Right cardiac atrium (tissue), 5 donors: ENCODE measurements around the gene POU1F1. TPM values are rescaled to one million over a fixed set of nuclear protein-coding genes. Genes with fewer than 3 reads are reported as not detected.
A peak's percentile ranks its signal among the peaks of the same experiment; 100 is the strongest.

Experiments
- ATAC-seq, 2 donors: fragments of 200-7000 bp; cut with Tn5 transposase; one replicate each; pipeline versions ENCODE4 v1.8.0 to v1.9.1; 2020; ENCODE audit warnings: moderate library complexity in 2 of 2, mild to moderate bottlenecking in 1 of 2
- DNase-seq, 3 donors: peaks; one replicate each; pipeline ENCODE4 v3.0.0-alpha.2; 2020
- H3K27ac ChIP-seq: one replicate; pipeline ENCODE4 v1.5.1; 2013; ENCODE audit warnings: mild to moderate bottlenecking, low read length, control low read depth, moderate library complexity
- H3K27me3 ChIP-seq: one replicate; pipeline ENCODE4 v1.6.1; 2013; ENCODE audit not compliant: control insufficient read depth, insufficient read depth
- H3K4me1 ChIP-seq: one replicate; pipeline ENCODE4 v1.6.1; 2013; ENCODE audit warnings: low read length; ENCODE audit not compliant: control insufficient read depth, insufficient read depth
- H3K4me3 ChIP-seq: one replicate; pipeline ENCODE4 v1.5.1; 2013; ENCODE audit warnings: low read length, control low read depth
- H3K9me3 ChIP-seq: one replicate; pipeline ENCODE4 v1.6.1; 2013; ENCODE audit warnings: low read length; ENCODE audit not compliant: control insufficient read depth
- WGBS: extraction: QIAGEN DNeasy Blood & Tissue Kit; methylation state at CpG from one replicate; pipeline ENCODE4 v1.1.7; 2013; 5-methylcytosine and 5-hydroxymethylcytosine counted together
- intact Hi-C, 4 donors: fragments of 100-400 bp; cut with DNase I; formaldehyde crosslinking; loops; one replicate each; pipeline versions ENCODE4 v1.11.0 to v1.14.0; 2022 to 2023
- polyA plus RNA-seq: library from polyadenylated mRNA; stranded (reverse); fragments of 200-250 nt; gene quantifications from one replicate; pipeline ENCODE4 v1.2.3, GENCODE V29; 2013
- total RNA-seq, 4 donors: library from RNA; stranded (reverse); fragmentation: NEBNext Ultra II Directional; extraction: Animal tissue kit (Norgen Biotek cat#: 25700); gene quantifications; one replicate each; pipeline ENCODE4 v1.2.1, GENCODE V29; 2021
- donor health status: healthy with polysubstance abuse.
- donor health status: DM: no; HTN: yes; CAD: no.
- donor health status: DM: no; HTN: no; CAD: no.
- donor health status: DM: no; HTN: yes; CAD: no; lungs with severe emphysema.
- donor health status: DM: yes; HTN: yes; CAD: no.

POU1F1 gene
- total and polyA plus RNA-seq, 5 donors = not detected

DNA sequence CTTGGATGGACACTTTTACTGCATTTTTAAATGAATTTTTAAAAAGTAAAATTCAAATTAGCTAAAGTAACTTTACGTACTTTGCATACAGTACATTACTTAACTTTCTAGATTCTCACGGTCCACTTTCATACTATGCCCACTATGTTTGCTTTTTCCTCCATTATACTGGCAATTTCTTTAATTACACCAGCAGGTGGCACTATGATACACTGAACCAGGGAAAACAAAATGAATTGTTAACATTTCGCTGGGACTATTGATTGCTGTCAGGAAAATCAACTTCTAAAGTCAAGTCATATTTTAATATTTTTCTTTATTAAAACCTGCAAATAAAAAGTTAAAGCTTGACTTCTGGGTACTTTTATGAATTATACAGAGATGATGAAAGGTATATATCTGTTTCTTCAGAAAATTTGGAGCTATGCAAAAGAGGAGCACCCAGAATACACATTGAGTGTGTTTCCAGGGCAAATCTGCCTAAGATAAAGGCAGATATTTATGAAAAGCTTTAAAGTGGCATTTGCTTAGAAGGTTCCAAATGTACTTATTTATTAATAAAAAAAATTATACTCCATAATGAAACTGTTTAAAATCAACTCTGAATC is 21.8 kb upstream of the POU1F1 start:
- intact Hi-C loops = no loop called here
- ATAC-seq = no peak

DNA sequence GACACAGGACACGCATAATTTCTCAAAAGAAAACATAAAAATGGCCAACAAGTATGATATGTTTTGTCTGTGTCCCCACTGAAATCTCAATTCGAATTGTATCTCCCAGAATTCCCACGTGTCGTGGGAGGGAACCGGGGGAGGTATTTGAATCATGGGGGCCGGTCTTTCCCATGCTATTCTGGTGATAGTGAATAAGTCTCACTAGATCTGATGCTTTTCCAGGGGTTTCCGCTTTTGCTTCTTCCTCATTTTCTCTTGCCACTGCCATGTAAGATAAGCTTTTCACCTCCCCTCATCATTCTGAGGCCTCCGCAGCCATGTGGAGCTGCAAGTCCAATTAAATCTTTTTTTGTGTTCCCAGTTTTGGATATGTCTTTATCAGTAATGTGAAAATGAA is 12.1 kb upstream of the POU1F1 start:
- intact Hi-C loops = no loop called here
- H3K4me3 ChIP-seq = no peak overlapping the region
- no peaks in the 10 kb centered on the region for H3K9me3 ChIP-seq
- no peak overlapping the region for H3K27ac ChIP-seq
- no peaks in the 10 kb centered on the region for H3K27me3 ChIP-seq
- no peak for ATAC-seq
- no peak for DNase-seq
- 82% methylated on average over 8 of the region's 8 CpGs for WGBS
- no peaks in the 10 kb centered on the region for H3K4me1 ChIP-seq

More for the DNA sequence above, 21.8 kb upstream of the POU1F1 start:
- Histone ChIP-seq H3K9me3 (no peaks in the 10 kb centered on the region), H3K27me3 (no peaks in the 10 kb centered on the region), H3K27ac (no peak overlapping the region), H3K4me1 (no peaks in the 10 kb centered on the region), H3K4me3 (no peak overlapping the region)
- WGBS = 8% methylated on average over 3 of the region's 3 CpGs
- no peak for DNase-seq

DNA sequence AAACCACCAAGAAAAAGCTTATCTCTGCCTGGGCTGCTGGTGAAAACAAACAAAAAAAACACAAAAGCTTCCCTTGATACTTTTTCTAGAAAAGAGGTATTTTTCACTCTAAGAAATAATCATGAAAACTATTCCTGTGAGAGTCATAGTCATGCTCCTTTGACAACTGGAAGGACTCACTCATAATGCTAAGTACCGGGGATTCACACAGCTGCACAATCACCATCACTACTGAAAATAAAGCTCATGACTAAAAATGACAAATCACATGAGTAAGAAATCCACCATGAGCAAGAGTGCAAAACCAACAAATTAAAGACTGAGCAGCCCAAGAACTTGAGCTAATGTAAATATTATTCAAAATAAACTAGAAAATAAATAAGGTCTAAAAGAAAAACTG is 10.6 kb upstream of the POU1F1 start:
- H3K9me3 ChIP-seq = no peaks in the 10 kb centered on the region
- 71% methylated on average over 1 of the region's 1 CpG for WGBS
- no peak overlapping the region for H3K27ac ChIP-seq
- DNase-seq = no peak
- ATAC-seq = no peak
- no peaks in the 10 kb centered on the region for H3K4me1 ChIP-seq
- H3K4me3 ChIP-seq = no peak overlapping the region
- no peaks in the 10 kb centered on the region for H3K27me3 ChIP-seq
- intact Hi-C loops = no loop called here

DNA sequence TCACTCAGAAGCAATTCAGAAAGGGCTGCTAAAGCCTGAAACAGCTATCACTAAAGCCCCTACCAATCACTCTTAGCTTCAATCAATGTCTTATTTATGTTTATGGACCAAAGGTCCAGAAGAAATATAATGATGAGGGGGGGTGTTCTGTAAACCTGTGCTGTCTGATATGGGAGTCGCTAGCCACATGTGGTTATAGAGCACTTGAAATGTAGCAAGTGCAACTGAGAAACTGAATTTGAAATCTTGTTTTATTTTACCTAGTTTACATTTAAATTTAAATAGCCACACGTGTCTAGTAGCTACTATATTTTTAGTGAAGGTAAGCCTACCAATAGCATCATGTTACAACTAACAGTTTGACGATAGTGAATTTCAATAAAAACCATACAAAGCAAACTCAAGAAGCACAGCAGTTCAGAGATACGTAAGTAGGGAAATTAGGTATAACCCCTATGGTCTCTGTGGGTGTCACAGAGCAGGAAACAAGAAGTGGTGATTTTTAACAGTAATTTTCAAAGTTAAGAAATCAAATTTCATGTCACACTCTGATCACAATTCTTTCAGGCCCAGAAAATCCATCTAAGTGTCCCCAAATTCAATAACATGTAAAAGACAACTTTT is 3.6 kb downstream of the POU1F1 start:
- Histone ChIP-seq H3K27ac (no peak overlapping the region), H3K4me1 (peaks cover 3% of the 10 kb centered on the region), H3K9me3 (no peaks in the 10 kb centered on the region), H3K27me3 (no peaks in the 10 kb centered on the region), H3K4me3 (no peak overlapping the region)
- WGBS = 90% methylated on average over 4 of the region's 4 CpGs
- DNase-seq (no peak), ATAC-seq (no peak)
- intact Hi-C loops = no loop called here

DNA sequence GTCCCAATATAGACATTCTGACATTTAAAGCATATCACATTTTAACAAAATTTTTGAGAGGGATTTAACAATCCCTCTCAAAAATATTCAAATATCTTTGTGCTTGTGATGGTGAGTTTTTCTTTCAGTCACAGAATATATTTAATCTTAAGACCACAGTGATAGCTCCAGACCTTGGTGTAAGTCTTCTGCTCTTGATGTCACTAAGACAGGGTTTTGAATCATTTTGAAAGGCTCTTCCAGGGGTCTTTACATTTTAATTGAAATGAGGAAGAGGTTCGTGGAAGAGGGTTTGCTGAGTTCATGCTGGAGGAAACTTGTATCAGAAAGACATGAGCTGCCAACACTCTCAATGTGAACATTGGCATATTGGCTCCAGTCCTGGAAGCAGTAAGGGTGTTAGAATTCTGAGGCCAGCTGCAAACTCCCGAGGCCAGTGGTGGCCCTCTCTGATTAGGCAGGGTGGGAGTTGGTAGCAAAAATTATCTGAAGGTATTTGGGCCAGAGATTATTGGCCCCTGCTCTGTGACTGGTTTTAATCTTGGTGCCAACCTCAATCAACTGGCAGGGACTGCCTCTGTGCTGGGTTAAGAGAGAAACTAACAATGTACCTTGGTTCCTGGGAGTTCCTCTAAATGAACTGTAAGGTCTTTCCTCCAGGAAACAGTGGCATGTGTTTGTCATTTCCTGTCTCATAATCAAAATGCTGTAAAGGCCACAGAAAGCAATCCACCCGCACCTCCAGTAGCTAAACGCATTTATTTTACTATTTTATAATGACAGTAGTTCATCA is 5.3 kb downstream of the POU1F1 start:
- ATAC-seq (no peak), DNase-seq (peak in 1 of 3 donors; percentile 40)
- H3K9me3 ChIP-seq = no peaks in the 10 kb centered on the region
- WGBS = 37% methylated on average over 4 of the region's 4 CpGs
- no peak overlapping the region for H3K27ac ChIP-seq
- intact Hi-C loops = no loop called here
- H3K4me3 ChIP-seq = no peak overlapping the region
- no peaks in the 10 kb centered on the region for H3K27me3 ChIP-seq
- peaks cover 3% of the 10 kb centered on the region for H3K4me1 ChIP-seq

DNA sequence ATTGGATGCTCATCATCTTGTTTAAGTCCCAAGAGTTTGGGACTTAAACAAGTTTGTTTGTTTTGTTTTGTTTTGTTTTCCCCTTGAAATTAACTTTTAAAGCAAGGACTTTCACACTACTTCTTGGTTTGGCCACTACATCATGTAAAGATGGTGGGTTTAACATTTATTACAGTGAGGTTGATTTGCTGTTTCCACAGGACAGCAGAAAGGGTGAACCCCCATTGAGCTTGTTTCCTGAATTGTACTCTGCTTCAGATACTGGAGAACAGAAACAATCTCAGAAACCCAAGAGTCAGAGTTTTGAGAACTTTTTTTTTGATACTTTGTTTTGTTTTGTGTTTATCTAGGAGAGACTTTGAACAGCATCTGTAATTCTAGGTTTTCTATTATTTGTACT is 6.7 kb downstream of the POU1F1 start:
- Histone ChIP-seq H3K27ac (no peak overlapping the region), H3K4me1 (peaks cover 3% of the 10 kb centered on the region), H3K9me3 (no peaks in the 10 kb centered on the region), H3K4me3 (no peak overlapping the region), H3K27me3 (no peaks in the 10 kb centered on the region)
- no peak for DNase-seq
- ATAC-seq = no peak
- intact Hi-C loops = no loop called here

DNA sequence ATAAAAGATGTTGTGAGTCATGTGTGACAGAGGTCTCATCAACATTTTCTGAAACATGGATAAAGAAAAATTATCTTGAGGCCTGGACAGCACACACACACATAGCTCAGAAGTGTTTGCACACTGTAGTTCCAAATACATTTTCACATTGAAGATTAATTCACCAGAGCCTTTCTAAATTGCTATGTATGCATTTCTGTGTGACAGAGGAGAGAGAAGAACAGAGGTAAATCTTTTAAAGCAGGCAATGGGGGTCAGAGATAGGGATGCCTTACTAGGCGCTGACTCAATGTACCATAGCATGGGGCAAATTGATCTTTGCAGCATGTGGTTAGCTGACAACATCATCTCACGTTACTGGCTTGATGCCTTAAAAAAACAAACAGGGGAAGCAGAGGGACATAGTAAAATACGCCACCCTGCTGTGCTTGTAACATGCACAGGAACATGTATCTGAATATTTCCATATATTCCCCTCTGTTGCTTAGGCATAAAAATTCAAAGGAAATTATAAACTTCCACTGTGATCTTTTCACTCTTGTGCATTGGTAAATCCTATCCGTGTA is 7.7 kb downstream of the POU1F1 start:
- H3K27me3 ChIP-seq = no peaks in the 10 kb centered on the region
- no peak overlapping the region for H3K4me3 ChIP-seq
- no peak overlapping the region for H3K27ac ChIP-seq
- DNase-seq (no peak), ATAC-seq (no peak)
- no peaks in the 10 kb centered on the region for H3K9me3 ChIP-seq
- 68% methylated on average over 4 of the region's 4 CpGs for WGBS
- intact Hi-C loops = no loop called here
- peaks cover 3% of the 10 kb centered on the region for H3K4me1 ChIP-seq

DNA sequence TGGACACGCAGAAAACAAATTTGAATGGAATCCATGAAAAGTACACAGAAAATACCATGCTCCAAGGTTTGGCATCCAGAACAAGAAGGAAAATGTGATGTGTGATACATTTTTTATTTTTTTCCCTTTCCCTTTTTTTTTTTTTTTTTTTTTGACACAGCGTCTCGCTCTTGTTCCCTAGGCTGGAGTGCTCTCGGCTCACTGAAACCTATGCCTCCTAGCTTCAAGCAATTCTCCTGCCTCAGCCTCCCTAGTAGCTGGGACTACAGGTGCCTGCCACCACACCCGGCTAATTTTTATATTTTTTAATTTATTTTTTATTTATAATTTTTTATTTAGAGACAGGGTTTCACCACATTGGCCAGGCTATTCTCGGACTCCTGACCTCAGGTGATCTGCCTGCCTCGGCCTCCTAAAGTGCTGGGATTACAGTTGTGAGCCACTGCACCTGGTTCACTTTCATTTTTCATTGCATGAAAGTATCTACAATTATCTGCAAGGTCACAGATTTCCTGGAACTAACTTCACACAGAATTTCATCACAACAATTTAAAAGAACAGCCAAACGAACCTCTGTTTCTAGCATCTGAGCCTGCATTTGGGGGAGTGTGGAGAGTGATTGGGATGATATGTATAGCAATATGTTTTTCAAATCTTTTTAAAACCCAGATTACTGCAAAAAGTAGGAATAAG is 8.3 kb downstream of the POU1F1 start:
- Histone ChIP-seq H3K4me3 (no peak overlapping the region), H3K27me3 (no peaks in the 10 kb centered on the region), H3K27ac (no peak overlapping the region), H3K9me3 (no peaks in the 10 kb centered on the region), H3K4me1 (peaks cover 3% of the 10 kb centered on the region)
- ATAC-seq = no peak
- DNase-seq = no peak
- WGBS = 85% methylated on average over 8 of the region's 8 CpGs
- intact Hi-C loops = no loop called here

DNA sequence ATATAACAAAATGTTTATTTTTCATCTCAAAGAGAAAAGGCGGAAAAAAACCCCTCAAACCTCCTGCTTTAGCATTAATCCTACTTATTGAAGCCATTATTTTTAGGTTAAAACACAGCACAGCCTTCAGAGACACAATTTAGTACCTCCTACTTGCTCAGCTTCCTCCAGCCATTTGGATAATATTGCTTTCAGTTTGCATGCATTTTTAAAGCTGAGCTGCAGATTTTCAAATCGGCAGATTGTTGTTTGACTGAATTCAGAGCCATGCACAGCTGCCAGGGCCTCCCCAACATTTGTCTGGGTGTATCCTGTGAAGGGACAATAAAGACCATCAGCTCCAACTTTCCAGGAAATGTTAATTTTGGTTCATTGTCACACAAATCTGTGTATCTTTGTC is 14.5 kb downstream of the POU1F1 start:
- ATAC-seq (no peak), DNase-seq (no peak)
- intact Hi-C loops = no loop called here

DNA sequence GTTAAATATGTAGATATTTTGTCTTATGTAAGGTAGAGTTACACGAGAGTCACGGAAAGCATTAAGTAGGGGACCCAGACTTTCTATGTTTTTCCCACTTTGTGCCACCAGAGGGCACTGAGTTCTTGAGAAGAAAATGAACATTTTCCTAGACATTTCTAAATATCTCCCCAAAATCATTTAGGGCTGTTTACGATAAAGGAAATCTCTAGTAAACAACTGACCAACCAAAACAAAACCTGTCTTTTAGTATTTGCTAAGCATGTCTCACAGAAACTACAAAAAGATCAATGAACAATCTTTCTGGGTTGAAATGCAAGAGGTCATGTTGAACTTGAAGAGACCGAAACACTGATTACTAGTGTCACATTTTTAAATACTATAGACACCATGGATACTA is 16.1 kb downstream of the POU1F1 start:
- Histone ChIP-seq H3K27me3 (no peaks in the 10 kb centered on the region), H3K4me3 (no peak overlapping the region), H3K9me3 (no peaks in the 10 kb centered on the region), H3K4me1 (no peaks in the 10 kb centered on the region), H3K27ac (no peak overlapping the region)
- no peak for DNase-seq
- ATAC-seq = no peak
- intact Hi-C loops = no loop called here
- 39% methylated on average over 4 of the region's 4 CpGs for WGBS

More for the DNA sequence above, 14.5 kb downstream of the POU1F1 start:
- Histone ChIP-seq H3K4me1 (no peaks in the 10 kb centered on the region), H3K9me3 (no peaks in the 10 kb centered on the region), H3K27me3 (no peaks in the 10 kb centered on the region), H3K4me3 (no peak overlapping the region), H3K27ac (no peak overlapping the region)
- WGBS = 67% methylated on average over 2 of the region's 2 CpGs

DNA sequence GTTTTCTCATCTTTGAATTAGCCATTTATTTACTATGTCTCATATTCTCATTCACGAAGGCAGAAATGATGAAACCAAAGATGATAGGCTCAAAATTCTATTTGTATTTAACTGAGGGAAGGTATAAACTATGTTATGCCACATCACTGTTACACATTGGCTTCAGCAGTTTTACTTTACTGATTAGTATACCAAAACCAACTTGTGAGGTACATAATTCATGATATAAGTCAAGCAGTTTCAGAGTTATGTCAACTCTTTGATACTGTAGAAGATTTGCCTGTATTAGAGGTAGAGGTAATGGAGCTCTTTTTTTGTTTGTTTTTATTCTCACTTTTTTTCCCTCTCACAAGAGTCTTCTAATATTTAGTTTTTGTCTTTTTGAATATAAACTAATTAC is 26.4 kb downstream of the POU1F1 start:
- WGBS = 96% methylated on average over 1 of the region's 1 CpG
- Histone ChIP-seq H3K4me3 (no peak overlapping the region), H3K27me3 (no peaks in the 10 kb centered on the region), H3K9me3 (no peaks in the 10 kb centered on the region), H3K4me1 (peaks cover 1% of the 10 kb centered on the region), H3K27ac (no peak overlapping the region)
- no peak for DNase-seq
- intact Hi-C loops = no loop called here
- ATAC-seq = no peak
